HepG2 (cell line): ENCODE results near the gene GTF2H1. TPM values are rescaled to one million over a fixed set of nuclear protein-coding genes. Genes with fewer than 3 reads are reported as not detected.

Experiments used
- ATAC-seq: fragments of 200-7000 bp; cut with Tn5 transposase; 3 replicates; pipeline ENCODE4 v1.9.1; 2020; ENCODE audit warnings: mild to moderate bottlenecking, moderate library complexity
- BruUV-seq: library from RNA; stranded (reverse); fragments of 400-500 nt; replicated peaks from 2 replicates; lab custom pipeline; 2021; lab: Mats Ljungman, UMichigan
- CTCF ChIA-PET: fragments of 300-600 bp; formaldehyde crosslinking; extraction: SDS; loops from one replicate; lab custom pipeline; 2021; ENCODE audit warnings: low total read pairs, inconsistent platforms, low intra/inter-chr PET ratio; lab: Yijun Ruan, JAX
- POLR2A ChIA-PET: fragments of 350-600 bp; sonication (Branson Sonifier 250); formaldehyde crosslinking; loops from one replicate; lab custom pipeline; 2020; ENCODE audit warnings: antibody characterized with exemption, inconsistent platforms; lab: Yijun Ruan, JAX
- DNase-seq: peaks from one replicate; pipeline ENCODE4 v3.0.0-alpha.2; 2015; ENCODE audit warnings: low spot score
- FAIRE-seq: peaks from 3 replicates; lab custom pipeline; 2011; peaks lifted over from hg19 to GRCh38; lab: Jason Lieb, UNC
- H2AFZ ChIP-seq: one replicate; pipeline ENCODE4 v1.6.1; 2011; ENCODE audit warnings: low read length, inconsistent platforms
- H3K27ac ChIP-seq: fragments of 300-600 bp; 3 replicates; pipeline ENCODE4 v1.8.0; 2011; ENCODE audit warnings: mixed run types, mild to moderate bottlenecking, mixed read lengths, low read length, inconsistent platforms; ENCODE audit not compliant: insufficient read depth; ENCODE audit errors: extremely low read length
- H3K27me3 ChIP-seq, 2 experiments: fragments of 200-600 bp in 1 of 2; 2 replicates in 1 of 2; 3 replicates in 1 of 2; pipeline versions ENCODE4 v1.6.0 to v1.8.0; 2011; ENCODE audit warnings: low read length in 2 of 2, mild to moderate bottlenecking in 2 of 2, moderate library complexity in 2 of 2, inconsistent platforms in 1 of 2; ENCODE audit not compliant: insufficient read depth in 2 of 2, control insufficient read depth in 1 of 2
- H3K36me3 ChIP-seq, 2 experiments: fragments of 200-600 bp in 1 of 2; replicated peaks in 1 of 2; 2 replicates in 1 of 2; 3 replicates in 1 of 2; pipeline versions ENCODE4 v1.5.1 to v1.8.0; 2011; ENCODE audit warnings: low read length in 2 of 2, inconsistent platforms in 1 of 2; ENCODE audit not compliant: insufficient read depth in 2 of 2, control insufficient read depth in 1 of 2
- H3K4me1 ChIP-seq: 2 replicates; pipeline ENCODE4 v1.5.1; 2012; ENCODE audit warnings: low read length, inconsistent platforms; ENCODE audit not compliant: insufficient read depth
- H3K4me2 ChIP-seq: 2 replicates; pipeline ENCODE4 v1.6.0; 2011; ENCODE audit warnings: low read depth, low read length, inconsistent platforms
- H3K4me3 ChIP-seq, 3 experiments: fragments of 200-600 bp in 1 of 3; sonication (generic), shearing (Covaris generic) in 1 of 3; replicated peaks in 1 of 3; 2 replicates each; pipeline ENCODE4 v1.5.1; 2011 to 2016; ENCODE audit warnings: low read length in 3 of 3, inconsistent platforms in 2 of 3, low read depth in 2 of 3, mild to moderate bottlenecking in 2 of 3, control low read depth in 1 of 3, mixed read lengths in 1 of 3; ENCODE audit not compliant: insufficient read depth in 1 of 3
- H3K79me2 ChIP-seq: one replicate; pipeline ENCODE4 v1.6.1; 2011; ENCODE audit warnings: low read length, inconsistent platforms; ENCODE audit not compliant: insufficient read depth
- H3K9ac ChIP-seq: 2 replicates; pipeline ENCODE4 v1.6.0; 2011; ENCODE audit warnings: mild to moderate bottlenecking, low read depth, low read length, inconsistent platforms; ENCODE audit not compliant: insufficient read depth
- H3K9me3 ChIP-seq: 2 replicates; pipeline ENCODE4 v1.5.1; 2012; ENCODE audit warnings: mild to moderate bottlenecking, low read length
- H4K20me1 ChIP-seq: 2 replicates; pipeline ENCODE4 v1.6.0; 2011; ENCODE audit warnings: inconsistent platforms, mild to moderate bottlenecking, low read length, moderate library complexity; ENCODE audit not compliant: insufficient read depth
- ATF2 ChIP-seq: sonication (generic); formaldehyde crosslinking; IDR thresholded peaks from 2 replicates; pipeline ENCODE4 v1.4.0; 2020; ENCODE audit warnings: missing genetic modification reagents
- ETV6 ChIP-seq: sonication (generic); formaldehyde crosslinking; conservative IDR thresholded peaks from 2 replicates; pipeline ENCODE4 v1.4.0; 2020; ENCODE audit warnings: missing genetic modification reagents
- GABPB1 ChIP-seq: IDR thresholded peaks from 2 replicates; pipeline ENCODE4 v1.6.1; 2016; ENCODE audit warnings: mild to moderate bottlenecking, missing genetic modification reagents, moderate library complexity, missing compliant biosample characterization
- HBP1 ChIP-seq: IDR thresholded peaks from 2 replicates; pipeline ENCODE4 v1.6.1; 2016; ENCODE audit warnings: low read depth, control low read depth
- HOMEZ ChIP-seq: IDR thresholded peaks from 2 replicates; pipeline ENCODE4 v1.6.1; 2016; ENCODE audit warnings: low read depth
- NFIC ChIP-seq: IDR thresholded peaks from 2 replicates; pipeline ENCODE4 v1.6.1; 2012; ENCODE audit warnings: mild to moderate bottlenecking, low read length, inconsistent platforms
- PCBP1 ChIP-seq: fragments of 200-400 bp; formaldehyde crosslinking; IDR thresholded peaks from 2 replicates; pipeline ENCODE4 v1.6.1; 2017; ENCODE audit warnings: mild to moderate bottlenecking, low read depth, low read length, borderline replicate concordance
- SOX6 ChIP-seq, 2 experiments: fragments of 450-650 bp in 1 of 2; sonication (generic) in 1 of 2; formaldehyde crosslinking in 1 of 2; IDR thresholded peaks; 2 replicates each; pipeline versions ENCODE4 v1.4.0 to v1.6.1; 2017 to 2020; ENCODE audit warnings: antibody characterized with exemption in 1 of 2, mild to moderate bottlenecking in 1 of 2, missing genetic modification reagents in 1 of 2
- SPEN ChIP-seq: sonication (generic); formaldehyde crosslinking; IDR thresholded peaks from 2 replicates; pipeline ENCODE4 v1.5.1; 2020; ENCODE audit warnings: low read depth, mild to moderate bottlenecking, missing genetic modification reagents
- TARDBP ChIP-seq: sonication (generic); formaldehyde crosslinking; IDR thresholded peaks from 2 replicates; pipeline ENCODE4 v1.8.0; 2022; ENCODE audit warnings: mild to moderate bottlenecking, missing genetic modification reagents
- TEAD3 ChIP-seq: optimal IDR thresholded peaks from 2 replicates; pipeline ENCODE3; 2016; ENCODE audit warnings: borderline replicate concordance
- THAP11 ChIP-seq: IDR thresholded peaks from 2 replicates; pipeline ENCODE4 v1.6.1; 2016; ENCODE audit warnings: missing biosample characterization, missing genetic modification reagents
- ZNF160 ChIP-seq: sonication (generic); formaldehyde crosslinking; IDR thresholded peaks from 2 replicates; pipeline ENCODE4 v1.8.0; 2022; ENCODE audit warnings: mild to moderate bottlenecking, inconsistent platforms, missing genetic modification reagents
- ZNF232 ChIP-seq: sonication (generic); formaldehyde crosslinking; IDR thresholded peaks from 2 replicates; pipeline ENCODE4 v1.4.0; 2020; ENCODE audit warnings: missing genetic modification reagents, borderline replicate concordance
- ZNF556 ChIP-seq: sonication (generic); formaldehyde crosslinking; IDR thresholded peaks from 2 replicates; pipeline ENCODE4 v1.4.0; 2020; ENCODE audit warnings: mild to moderate bottlenecking, missing genetic modification reagents, borderline replicate concordance
- ZNF710 ChIP-seq: sonication (generic); formaldehyde crosslinking; IDR thresholded peaks from 2 replicates; pipeline ENCODE4 v1.5.0; 2020; ENCODE audit warnings: mild to moderate bottlenecking, missing genetic modification reagents, borderline replicate concordance
- WGBS: methylation state at CpG from one replicate; pipeline ENCODE4 v1.1.6; 2017; ENCODE audit warnings: low lambda C conversion rate; 5-methylcytosine and 5-hydroxymethylcytosine counted together
- in situ Hi-C: cut with HindIII; loops from 2 replicates; pipeline ENCODE4 v1.10.0; 2017; ENCODE audit warnings: low pct_unique_long_range_greater_than_20kb; ENCODE audit not compliant: extremely low pct_ligation_motif_present
- intact Hi-C: fragments of 100-400 bp; cut with micrococcal nuclease; formaldehyde crosslinking; loops from one replicate; pipeline ENCODE4 v1.10.0; 2022; ENCODE audit not compliant: unreplicated experiment
- polyA plus RNA-seq, 8 experiments: library from polyadenylated mRNA; depleted of rRNA in 3 of 8; stranded (reverse) in 7 of 8; unstranded in 1 of 8; fragments of >200 nt; fragmentation: Illumina TruSeq in 4 of 8; extraction: Trizol in 4 of 8; gene quantifications; 2 replicates each; pipeline versions ENCODE4 v1.2.1 to v1.2.3, GENCODE V29; 2011 to 2016; ENCODE audit warnings: low read depth in 4 of 8, missing spikeins in 1 of 8, mixed read lengths in 1 of 8; ENCODE audit not compliant: insufficient read depth in 1 of 8
- total RNA-seq, 5 experiments: library from RNA; depleted of rRNA; stranded (reverse); fragments of >200 nt; fragmentation: Illumina TruSeq; extraction: Trizol; gene quantifications; 2 replicates each; pipeline ENCODE4 v1.2.3, GENCODE V29; 2016; ENCODE audit warnings: low read depth in 1 of 5

The GTF2H1 gene
- total and polyA plus RNA-seq, 2 of the 13 experiments (the other 11 are each of a cell fraction or from before 2014, with no cell fraction given) = 15.7 to 51.4 TPM

- no peaks in the 10 kb centered on the region; a peak in 1 of 5 replicates for H3K27me3 ChIP-seq
- DNase-seq (peak; percentile 97), FAIRE-seq (peak; percentile 88), ATAC-seq (peak; percentile 83)
- in situ Hi-C loops = no loop called here
- H2AFZ ChIP-seq = no peak overlapping the region
- peak overlapping the region; percentile 97 for H3K9ac ChIP-seq
- CTCF ChIA-PET = no interaction called here
- peaks cover 59% of the 10 kb centered on the region for H4K20me1 ChIP-seq
- H3K9me3 ChIP-seq = no peaks in the 10 kb centered on the region
- peaks cover 9 to 44% of the 10 kb centered on the region in 2 experiments for H3K36me3 ChIP-seq
- H3K27ac ChIP-seq = peak overlapping the region; percentile 83
- H3K79me2 ChIP-seq = peaks cover 63% of the 10 kb centered on the region
- intact Hi-C loops = loop anchor here (1.0 to 10.0 kb wide), 2 partner anchors 74 to 129 kb away; partner anchors contain the start of genes GTF2H1, HPS5 and TSG101
- H3K4me2 ChIP-seq = peak overlapping the region; percentile 96
- POLR2A ChIA-PET = interaction anchor here (0.7 to 5.9 kb wide), 20 partner anchors 9 to 409 kb away, joined by 3 to 298 read pairs (median 4); partner anchors contain the start of genes GTF2H1, HPS5, SPTY2D1 and TSG101
- WGBS = under 1% methylated on average over 28 of the region's 46 CpGs
- H3K4me1 ChIP-seq = peaks cover 71% of the 10 kb centered on the region
- peak overlapping the region; percentile 83 to 97 (median 87) for H3K4me3 ChIP-seq
- BruUV-seq = no TSS peak
- no peak for TF ChIP-seq PCBP1
- peak; percentile 86; the same call in 1 of the 2 replicates for TF ChIP-seq ZNF160 (CRISPR knock-in tag)
- peak; percentile 60 for TF ChIP-seq SPEN
- TF ChIP-seq HBP1 (CRISPR knock-in tag) = no peak
- peak; percentile 73; the same call in 1 of the 2 replicates for TF ChIP-seq NFIC
- TF ChIP-seq TEAD3 (CRISPR knock-in tag) = peak; percentile 24
- TF ChIP-seq ETV6 (CRISPR knock-in tag) = 0 out of 2 replicates have a peak, but pooled peaks have one; percentile 20
- peak; percentile 31; the same call in 1 of the 2 replicates for TF ChIP-seq ZNF710
- peak; percentile 84 for TF ChIP-seq GABPB1 (CRISPR knock-in tag)
- TF ChIP-seq ZNF556 = peak; percentile 22
- TF ChIP-seq THAP11 (CRISPR knock-in tag) = peak; percentile 58; the same call in 1 of the 2 replicates
- no peak for TF ChIP-seq HOMEZ (CRISPR knock-in tag)
- 0 out of 2 replicates have a peak, but pooled peaks have one; percentile 61 for TF ChIP-seq ZNF232 (CRISPR knock-in tag)
- TF ChIP-seq ATF2 (CRISPR knock-in tag) = 0 out of 2 replicates have a peak, but pooled peaks have one; percentile 12
- TF ChIP-seq TARDBP (CRISPR knock-in tag) = peak; percentile 77; the same call in 1 of the 2 replicates
- no peak for TF ChIP-seq SOX6 (IDR thresholded peaks at IDR 0.05)
- TF ChIP-seq SOX6 (CRISPR knock-in tag; IDR thresholded peaks at IDR 0.05) = peak; percentile 52
Measured at GRCh38 chr11:18395735-18396504, 73.6 kb downstream of the GTF2H1 start.
